AG09309 (cell line): ENCODE data around the gene RSF1.
"Not testable (repeated sequence)": the region's sequence is repeated elsewhere in the genome, so short reads cannot be mapped to it uniquely, and the experiment has no call there.

Experiments
- DNase-seq: peaks from one replicate; pipeline ENCODE4 v3.0.0-alpha.2; 2010; ENCODE audit warnings: low read depth
- H3K4me3 ChIP-seq: 2 replicates; pipeline ENCODE4 v1.5.1; 2011; ENCODE audit warnings: mild to moderate bottlenecking, low read depth, low read length, moderate library complexity; ENCODE audit not compliant: control insufficient read depth
- CTCF ChIP-seq: IDR thresholded peaks from 2 replicates; pipeline ENCODE4 v1.5.1; 2011; ENCODE audit warnings: mild to moderate bottlenecking, low read depth, low read length, inconsistent platforms; ENCODE audit not compliant: insufficient read depth, control insufficient read depth; ENCODE audit errors: missing control alignments

The RSF1 gene

DNA sequence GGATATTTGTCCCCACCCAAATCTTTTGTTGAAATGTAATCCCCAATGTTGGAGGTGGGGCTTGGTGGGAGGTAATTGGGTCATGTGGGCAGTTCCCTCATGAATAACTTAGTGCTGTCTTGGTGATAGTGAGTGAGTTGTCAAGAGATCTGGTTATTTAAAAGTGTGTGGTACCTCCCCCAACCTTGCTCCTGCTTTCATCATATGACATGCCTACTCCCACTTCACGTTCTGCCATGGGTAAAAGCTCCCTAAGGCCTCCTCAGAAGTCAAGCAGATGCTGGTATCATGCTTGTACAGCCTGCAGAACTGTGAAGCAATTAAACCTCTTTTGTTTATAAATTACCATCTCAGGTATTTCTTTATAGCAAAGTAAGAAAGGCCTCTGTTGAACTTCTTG is 31.0 kb upstream of the RSF1 start:
- no peak for TF ChIP-seq CTCF
- no peak for DNase-seq
- H3K4me3 ChIP-seq, result no peak overlapping the region

GRCh38 chr11:77843700-77844099 is 23.2 kb upstream of the RSF1 start:
- not testable (repeated sequence) for DNase-seq, H3K4me3 ChIP-seq

DNA sequence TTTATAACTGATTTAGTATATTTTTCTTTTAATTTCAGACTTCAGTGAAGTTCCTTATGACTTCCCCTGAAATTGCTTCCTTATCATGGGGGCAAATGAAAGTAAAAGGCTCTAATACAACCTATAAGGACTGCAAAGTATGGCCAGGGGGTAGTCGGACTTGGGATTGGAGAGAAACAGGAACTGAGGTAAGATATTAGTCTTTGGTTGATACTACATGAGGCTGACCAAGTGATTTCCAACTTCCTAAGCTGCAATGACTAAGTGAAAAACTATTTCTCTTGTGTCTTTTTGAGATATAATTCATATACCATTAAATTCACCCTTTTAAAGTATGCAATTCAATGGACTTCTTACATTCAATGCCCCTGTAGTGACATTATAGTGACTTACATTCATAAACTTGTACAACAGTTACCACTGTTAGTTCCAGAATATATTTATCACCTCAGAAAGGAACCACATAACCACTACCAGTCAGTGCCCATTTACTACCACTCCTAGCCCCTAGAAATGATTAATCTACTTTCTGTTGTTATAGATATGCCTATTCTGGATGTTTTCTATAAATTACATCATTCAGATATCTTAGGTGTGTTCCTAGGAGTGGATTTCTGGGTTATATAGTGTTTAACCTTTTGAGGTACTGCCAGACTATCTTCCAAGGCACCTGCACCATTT is 22.1 kb upstream of the RSF1 start:
- H3K4me3 ChIP-seq, result no peak overlapping the region
- no peak for DNase-seq
- TF ChIP-seq CTCF, result no peak

GRCh38 chr11:77833302-77833701 is 12.8 kb upstream of the RSF1 start:
- TF ChIP-seq CTCF, result no peak
- H3K4me3 ChIP-seq, result no peak overlapping the region
- no peak for DNase-seq

DNA sequence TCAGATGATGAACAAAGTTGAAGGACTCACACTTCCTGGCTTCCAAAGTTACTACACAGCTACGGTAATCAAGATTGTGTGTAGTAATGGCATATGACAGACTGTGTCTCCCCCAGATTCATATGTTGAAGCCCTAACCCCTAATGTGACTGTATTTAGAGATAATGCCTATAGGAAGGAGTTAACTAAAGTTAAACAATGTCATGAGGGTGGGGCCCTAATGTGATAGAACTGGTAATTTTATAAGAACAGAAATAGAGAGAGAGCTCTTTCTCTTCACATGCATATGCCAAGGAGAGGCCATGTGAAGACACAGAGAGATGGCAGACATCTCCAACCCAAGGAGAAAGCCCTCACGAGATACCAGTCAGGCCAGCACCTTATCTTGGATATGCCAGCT is 8.4 kb upstream of the RSF1 start:
- no peak for DNase-seq
- TF ChIP-seq CTCF, result no peak
- H3K4me3 ChIP-seq, result no peak overlapping the region

DNA sequence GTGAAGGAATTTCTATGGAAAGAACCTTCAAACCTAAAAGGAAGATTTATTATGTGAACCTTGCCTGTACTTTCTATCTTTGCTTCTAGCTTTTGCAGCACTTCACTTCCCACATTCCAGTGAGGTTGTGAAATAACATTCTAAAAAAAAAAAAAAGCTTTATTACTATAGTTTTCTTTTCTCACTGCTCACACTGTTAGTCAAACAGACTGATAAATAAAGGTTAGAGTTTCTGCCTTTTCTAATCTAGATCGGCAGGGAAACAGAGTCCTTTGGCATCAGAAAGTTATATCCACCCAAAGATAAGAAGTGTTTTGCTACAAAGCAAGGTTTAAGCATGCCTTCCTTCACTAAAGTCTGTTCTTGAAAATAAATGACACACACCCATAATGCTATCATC is 3.3 kb upstream of the RSF1 start:
- no peak for DNase-seq
- TF ChIP-seq CTCF, result no peak
- no peak overlapping the region for H3K4me3 ChIP-seq

- H3K4me3 ChIP-seq, result peak overlapping the region; percentile 8; the same call in 1 of the 2 replicates
- not testable (repeated sequence) for DNase-seq
Observed at GRCh38 chr11:77822126-77822525, 1.6 kb upstream of the RSF1 start.

DNA sequence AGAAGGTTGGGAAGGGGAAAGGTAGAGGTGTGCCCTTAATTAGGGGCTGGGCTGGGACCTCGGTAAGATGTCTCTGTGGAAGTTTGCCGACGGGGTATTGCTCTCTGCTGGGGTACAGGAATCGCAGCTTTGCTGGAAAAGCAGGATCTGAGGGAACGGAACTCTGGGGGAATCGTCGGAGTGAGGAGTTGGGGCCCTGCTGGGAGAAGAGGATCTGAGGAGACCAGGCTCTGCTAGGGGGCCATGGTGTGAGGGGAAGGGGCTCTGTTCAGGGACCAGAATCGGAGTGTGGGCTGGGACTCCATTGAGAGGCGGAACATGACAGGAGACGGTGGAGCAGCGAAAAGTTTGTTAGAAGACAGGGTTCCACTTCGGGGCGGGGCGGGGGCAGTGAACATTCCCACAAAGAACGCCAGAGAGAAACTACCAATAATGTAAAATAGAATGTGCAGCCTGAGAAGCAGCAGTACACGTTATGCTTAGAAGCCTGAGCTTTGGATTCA is 878 bp upstream of the RSF1 start:
- no peak for DNase-seq

More for the DNA sequence above, 878 bp upstream of the RSF1 start:
- H3K4me3 ChIP-seq, result peak overlapping the region; percentile 66
- TF ChIP-seq CTCF, result no peak
